Measurements from ENCODE around the gene PNLIPRP2.

- TF ChIP-seq SIN3A (IDR thresholded peaks at IDR 0.05; ENCODE audit: borderline replicate concordance, low read depth, low read length) (no peak), REST (IDR thresholded peaks at IDR 0.05; ENCODE audit: low read depth, low read length) (no peak), USF2 (IDR thresholded peaks at IDR 0.05; ENCODE audit: borderline replicate concordance, low read depth, low read length) (no peak), POLR2AphosphoS5 (IDR thresholded peaks at IDR 0.05; ENCODE audit: low read depth, low read length) (no peak), CTCF (IDR thresholded peaks at IDR 0.05) (no peak), RFX5 (IDR thresholded peaks at IDR 0.05; ENCODE audit: low read length) (no peak), TEAD4 (IDR thresholded peaks at IDR 0.05; ENCODE audit: borderline replicate concordance, insufficient read depth) (no peak), RAD21 (IDR thresholded peaks at IDR 0.05; ENCODE audit: low read length) (no peak), MAX (IDR thresholded peaks at IDR 0.05; ENCODE audit: low read depth) (no peak), GATA2 (CRISPR knock-in tag; IDR thresholded peaks at IDR 0.05) (no peak), GABPA (IDR thresholded peaks at IDR 0.05; ENCODE audit: low read depth) (no peak), EP300 (IDR thresholded peaks at IDR 0.05; ENCODE audit: borderline replicate concordance in 1 of 2, low read depth in 1 of 2, low read length in 1 of 2) (no peak), YY1 (IDR thresholded peaks at IDR 0.05; ENCODE audit: low read depth) (no peak), NFIC (IDR thresholded peaks at IDR 0.05; ENCODE audit: borderline replicate concordance) (no peak)
Measured at GRCh38 chr10:116646502-116646901, 25.7 kb downstream of the PNLIPRP2 start.
